GM19452 (cell line): Measurements from ENCODE around the gene ARAP1.

Experiments used
- ATAC-seq: cut with Tn5 transposase; IDR thresholded peaks from one replicate; pipeline ENCODE4 v1.9.1; 2021; ENCODE audit not compliant: unreplicated experiment

ARAP1 gene

GRCh38 chr11:72744474-72744873 is 7.7 kb downstream of the ARAP1 start:
- ATAC-seq = no peak

- ATAC-seq = peak; percentile 71
These were observed 8.6 kb downstream of the ARAP1 start for GRCh38 chr11:72743321-72744221.

- ATAC-seq = no peak
These were observed 9.5 kb downstream of the ARAP1 start for GRCh38 chr11:72742513-72743320.

- ATAC-seq = no peak
These were observed 10.2 kb downstream of the ARAP1 start for GRCh38 chr11:72741849-72742512.

GRCh38 chr11:72741429-72741833 is 10.8 kb downstream of the ARAP1 start:
- ATAC-seq = no peak

- no peak for ATAC-seq
These were observed 11.4 kb downstream of the ARAP1 start for GRCh38 chr11:72740562-72741428.

GRCh38 chr11:72740060-72740424 is 12.2 kb downstream of the ARAP1 start:
- ATAC-seq = no peak

- no peak for ATAC-seq
These were observed 12.8 kb downstream of the ARAP1 start for GRCh38 chr11:72739240-72740059.

- ATAC-seq = no peak
These were observed 13.7 kb downstream of the ARAP1 start for GRCh38 chr11:72738199-72739141.

GRCh38 chr11:72737336-72737735 is 14.9 kb downstream of the ARAP1 start:
- no peak for ATAC-seq

- peak; percentile 35 for ATAC-seq
These were observed 15.6 kb downstream of the ARAP1 start for GRCh38 chr11:72736452-72737069.

- no peak for ATAC-seq
These were observed 16.6 kb downstream of the ARAP1 start for GRCh38 chr11:72735495-72736027.

- no peak for ATAC-seq
These were observed 19.9 kb downstream of the ARAP1 start for GRCh38 chr11:72732329-72732728.

- no peak for ATAC-seq
These were observed 21.5 kb downstream of the ARAP1 start for GRCh38 chr11:72730737-72731136.

- ATAC-seq = no peak
These were observed 22.0 kb downstream of the ARAP1 start for GRCh38 chr11:72730243-72730642.

- ATAC-seq = no peak
These were observed 24.7 kb downstream of the ARAP1 start for GRCh38 chr11:72727521-72727920.

GRCh38 chr11:72726266-72727220 is 25.7 kb downstream of the ARAP1 start:
- no peak for ATAC-seq
